Stimulated activated CD8-positive, alpha-beta memory T cell treated with anti-CD3 and anti-CD28 coated beads, Interleukin-15, amount 100 ng/mL, for 1 hour (primary cell): ENCODE measurements around the gene OBSCN.

Source experiments
- DNase-seq: peaks from one replicate; pipeline ENCODE4 v3.0.0-alpha.2; 2020; ENCODE audit warnings: low read depth

Gene OBSCN

GRCh38 chr1:228385232-228385631 lies 177.4 kb downstream of the OBSCN start:
- no peak for DNase-seq

GRCh38 chr1:228387321-228387720 lies 179.5 kb downstream of the OBSCN start:
- DNase-seq, result no peak

GRCh38 chr1:228390649-228391048 lies 182.8 kb downstream of the OBSCN start:
- DNase-seq, result no peak

- DNase-seq, result no peak
Measured at GRCh38 chr1:228391411-228392020, 183.7 kb downstream of the OBSCN start.

GRCh38 chr1:228392111-228392936 lies 184.5 kb downstream of the OBSCN start:
- DNase-seq, result no peak

GRCh38 chr1:228393268-228393701 lies 185.4 kb downstream of the OBSCN start:
- no peak for DNase-seq

- DNase-seq, result no peak
Measured at GRCh38 chr1:228393811-228394570, 186.1 kb downstream of the OBSCN start.

GRCh38 chr1:228394571-228395394 lies 186.9 kb downstream of the OBSCN start:
- DNase-seq, result no peak

GRCh38 chr1:228396770-228397662 lies 189.2 kb downstream of the OBSCN start:
- no peak for DNase-seq

- no peak for DNase-seq
Measured at GRCh38 chr1:228397966-228398365, 190.1 kb downstream of the OBSCN start.

- no peak for DNase-seq
Measured at GRCh38 chr1:228398741-228399461, 191.1 kb downstream of the OBSCN start.

- no peak for DNase-seq
Measured at GRCh38 chr1:228399531-228400236, 191.8 kb downstream of the OBSCN start.

- no peak for DNase-seq
Measured at GRCh38 chr1:228400237-228400651, 192.4 kb downstream of the OBSCN start.

GRCh38 chr1:228400692-228401454 lies 193.0 kb downstream of the OBSCN start:
- DNase-seq, result no peak

- DNase-seq, result no peak
Measured at GRCh38 chr1:228401782-228402640, 194.2 kb downstream of the OBSCN start.

- DNase-seq, result no peak
Measured at GRCh38 chr1:228402641-228403025, 194.8 kb downstream of the OBSCN start.

GRCh38 chr1:228403231-228403631 lies 195.4 kb downstream of the OBSCN start:
- DNase-seq, result no peak
